K562 (cell line): ENCODE data around the gene MBNL1. TPM values are rescaled to one million over a fixed set of nuclear protein-coding genes. Genes with fewer than 3 reads are reported as not detected.

Experiments
- ATAC-seq: fragments of 200-7000 bp; cut with Tn5 transposase; 3 replicates; pipeline ENCODE4 v1.9.1; 2020; ENCODE audit warnings: moderate library complexity
- Bru-seq: library from RNA; stranded (reverse); fragments of 400-500 nt; gene quantifications from one replicate; lab custom pipeline; 2021; lab: Mats Ljungman, UMichigan
- BruChase-seq, 2 experiments: library from RNA; stranded (reverse); fragments of 400-500 nt; gene quantifications; one replicate each; lab custom pipeline; 2021; lab: Mats Ljungman, UMichigan
- BruUV-seq: library from RNA; stranded (reverse); fragments of 400-500 nt; replicated peaks from 2 replicates; lab custom pipeline; 2021; lab: Mats Ljungman, UMichigan
- CTCF ChIA-PET: fragments of 300-600 bp; formaldehyde crosslinking; extraction: SDS; loops from one replicate; lab custom pipeline; 2021; ENCODE audit warnings: low intra/inter-chr PET ratio; lab: Yijun Ruan, JAX
- POLR2A ChIA-PET: fragments of 300-600, 350-650 bp; sonication (Branson Sonifier 250); formaldehyde crosslinking; extraction: SDS; loops from one replicate; lab custom pipeline; 2021; ENCODE audit warnings: antibody characterized with exemption, inconsistent platforms; lab: Yijun Ruan, JAX
- DNase-seq, 4 experiments: peaks; one replicate each; pipeline versions ENCODE4 v3.0.0 to v3.0.0-alpha.2; 2011 to 2018; ENCODE audit warnings: low spot score in 3 of 4, mixed read lengths in 3 of 4; ENCODE audit errors: extremely low read depth in 1 of 4
- FAIRE-seq: peaks from 2 replicates; lab custom pipeline; 2011; peaks lifted over from hg19 to GRCh38; lab: Jason Lieb, UNC
- H2AFZ ChIP-seq: 2 replicates; pipeline ENCODE4 v1.6.0; 2011; ENCODE audit warnings: low read depth, low read length, control low read depth, inconsistent platforms
- H3K27ac ChIP-seq: fragments of 200-600 bp; 3 replicates; pipeline ENCODE4 v1.8.0; 2011; ENCODE audit warnings: low read depth, mild to moderate bottlenecking, control low read depth, inconsistent platforms, low read length, moderate library complexity, mixed read lengths; ENCODE audit errors: extremely low read depth
- H3K27me3 ChIP-seq, 2 experiments: fragments of 300-600 bp in 1 of 2; 2 replicates in 1 of 2; 3 replicates in 1 of 2; pipeline versions ENCODE4 v1.6.0 to v1.8.0; 2011; ENCODE audit warnings: inconsistent platforms in 2 of 2, low read length in 2 of 2, mild to moderate bottlenecking in 1 of 2, mixed read lengths in 1 of 2, moderate library complexity in 1 of 2; ENCODE audit not compliant: control insufficient read depth in 2 of 2, insufficient read depth in 2 of 2
- H3K36me3 ChIP-seq: fragments of 300-600 bp; 3 replicates; pipeline ENCODE4 v1.8.0; 2011; ENCODE audit warnings: mild to moderate bottlenecking, low read length, inconsistent platforms; ENCODE audit not compliant: control insufficient read depth, insufficient read depth
- H3K4me1 ChIP-seq, 2 experiments: fragments of 200-600 bp in 1 of 2; replicated peaks in 1 of 2; 2 replicates in 1 of 2; 3 replicates in 1 of 2; pipeline versions ENCODE4 v1.5.1 to v1.8.0; 2011; ENCODE audit warnings: inconsistent platforms in 2 of 2, low read length in 2 of 2, mild to moderate bottlenecking in 1 of 2, mixed read lengths in 1 of 2, moderate library complexity in 1 of 2; ENCODE audit not compliant: control insufficient read depth in 2 of 2, insufficient read depth in 2 of 2
- H3K4me2 ChIP-seq: 2 replicates; pipeline ENCODE4 v1.6.1; 2011; ENCODE audit warnings: low read length, control low read depth, inconsistent platforms, mixed read lengths; ENCODE audit not compliant: insufficient read depth
- H3K4me3 ChIP-seq: fragments of 200-600 bp; sonication (generic), shearing (Covaris generic); 2 replicates; pipeline ENCODE4 v1.5.1; 2016; ENCODE audit warnings: control low read depth, inconsistent platforms
- H3K79me2 ChIP-seq: fragments of 200-600 bp; 3 replicates; pipeline ENCODE4 v1.8.0; 2011; ENCODE audit warnings: low read length, inconsistent platforms; ENCODE audit not compliant: control insufficient read depth, insufficient read depth
- H3K9ac ChIP-seq, 2 experiments: 2 replicates each; pipeline versions ENCODE4 v1.6.0 to v1.6.1; 2011; ENCODE audit warnings: low read depth in 2 of 2, low read length in 2 of 2, control low read depth in 1 of 2, inconsistent platforms in 1 of 2, mild to moderate bottlenecking in 1 of 2, mixed read lengths in 1 of 2; ENCODE audit not compliant: insufficient read depth in 1 of 2
- H3K9me1 ChIP-seq: one replicate; pipeline ENCODE4 v1.6.0; 2011; ENCODE audit warnings: inconsistent platforms, mild to moderate bottlenecking, low read length, moderate library complexity; ENCODE audit not compliant: control insufficient read depth, insufficient read depth
- H3K9me3 ChIP-seq: replicated peaks from 2 replicates; pipeline ENCODE4 v1.5.1; 2011; ENCODE audit warnings: low read depth, low read length, inconsistent platforms; ENCODE audit not compliant: control insufficient read depth, insufficient read depth
- H4K20me1 ChIP-seq: replicated peaks from 2 replicates; pipeline ENCODE4 v1.6.1; 2011; ENCODE audit warnings: low read length, inconsistent platforms, mixed read lengths; ENCODE audit not compliant: control insufficient read depth, insufficient read depth
- HDAC3 ChIP-seq: fragments of 450-650 bp; IDR thresholded peaks from 2 replicates; pipeline ENCODE4 v1.6.1; 2018; ENCODE audit warnings: borderline replicate concordance, mild to moderate bottlenecking, moderate library complexity; ENCODE audit not compliant: partially characterized antibody
- HIVEP1 ChIP-seq: fragments of 250-450 bp; sonication (Bioruptor Pico); IDR thresholded peaks from 2 replicates; pipeline ENCODE4 v1.4.0; 2020; ENCODE audit warnings: mild to moderate bottlenecking
- IFI16 ChIP-seq: fragments of 250-450 bp; sonication (Bioruptor Pico); IDR thresholded peaks from 2 replicates; pipeline ENCODE4 v2.1.2; 2022; ENCODE audit warnings: mild to moderate bottlenecking, inconsistent platforms
- NR3C1 ChIP-seq: sonication (generic); formaldehyde crosslinking; IDR thresholded peaks from 2 replicates; pipeline ENCODE4 v1.8.1; 2022; ENCODE audit warnings: missing genetic modification reagents
- RUNX1 ChIP-seq: sonication (generic); IDR thresholded peaks from 2 replicates; pipeline ENCODE4 v1.6.1; 2016; ENCODE audit warnings: antibody characterized with exemption, low read depth
- SIRT6 ChIP-seq: IDR thresholded peaks from one replicate; pipeline ENCODE4 v1.6.1; 2012; ENCODE audit warnings: low read depth, mild to moderate bottlenecking, control low read depth, inconsistent platforms, low read length, moderate library complexity
- WGBS: fragments of 100-300 bp; shearing (Covaris generic); methylation state at CpG from one replicate; pipeline ENCODE4 v1.1.6; 2016; ENCODE audit warnings: low coverage, mixed read lengths; ENCODE audit not compliant: insufficient coverage; ENCODE audit errors: missing lambda C conversion rate; 5-methylcytosine and 5-hydroxymethylcytosine counted together
- in situ Hi-C: fragments of 300-500 bp; cut with MboI; formaldehyde crosslinking; loops from 4 replicates; pipeline ENCODE4 v1.15.0; 2018; ENCODE audit warnings: inconsistent platforms, mixed read lengths
- intact Hi-C: fragments of 100-400 bp; cut with micrococcal nuclease; formaldehyde crosslinking; loops from 2 replicates; pipeline ENCODE4 v1.14.2; 2022
- long read RNA-seq, 3 experiments: library from polyadenylated mRNA in 2 of 3; library from RNA in 1 of 3; unstranded in 2 of 3; stranded (forward) in 1 of 3; transcript quantifications; one replicate each; pipeline ENCODE4 v2.0.0, GENCODE V29; 2019 to 2022
- polyA minus RNA-seq, 3 experiments: library from RNA; depleted of rRNA, polyadenylated mRNA; stranded (reverse); fragments of >200 nt; gene quantifications; 2 replicates each; pipeline ENCODE4 v1.2.3, GENCODE V29; 2011
- polyA plus RNA-seq, 8 experiments: library from polyadenylated mRNA; depleted of rRNA in 4 of 8; stranded (reverse) in 5 of 8; unstranded in 3 of 8; fragments of >200 nt; fragmentation: Nextera tagmentation in 2 of 8; fragmentation: Illumina TruSeq in 1 of 8; extraction: Ambion mirVana in 2 of 8; extraction: Trizol in 1 of 8; gene quantifications; 2 replicates each; pipeline versions ENCODE4 v1.2.1 to v1.2.3, GENCODE V29; 2011 to 2014; ENCODE audit warnings: inconsistent platforms in 1 of 8, missing spikeins in 1 of 8
- total RNA-seq, 7 experiments: library from RNA; depleted of rRNA in 6 of 7; stranded (reverse); fragments of >200 nt in 6 of 7; fragmentation: Illumina TruSeq in 2 of 7; extraction: Trizol in 2 of 7; gene quantifications; 2 replicates each; pipeline versions ENCODE4 v1.2.1 to v1.2.3, GENCODE V29; 2011 to 2021; ENCODE audit warnings: low replicate concordance in 1 of 7
- TF ChIP-seq, protein P1 (sequence below): fragments of 200-800 bp; sonication (Bioruptor generic); IDR thresholded peaks from 2 replicates; pipeline ENCODE4 v1.6.1; 2017; ENCODE audit warnings: missing genetic modification characterization, missing compliant biosample characterization
- TF ChIP-seq, protein P2 (sequence below): fragments of 200-800 bp; sonication (Bioruptor generic); IDR thresholded peaks from 2 replicates; pipeline ENCODE4 v1.6.1; 2016; ENCODE audit warnings: missing genetic modification characterization, missing compliant biosample characterization

The MBNL1 gene, protein sequence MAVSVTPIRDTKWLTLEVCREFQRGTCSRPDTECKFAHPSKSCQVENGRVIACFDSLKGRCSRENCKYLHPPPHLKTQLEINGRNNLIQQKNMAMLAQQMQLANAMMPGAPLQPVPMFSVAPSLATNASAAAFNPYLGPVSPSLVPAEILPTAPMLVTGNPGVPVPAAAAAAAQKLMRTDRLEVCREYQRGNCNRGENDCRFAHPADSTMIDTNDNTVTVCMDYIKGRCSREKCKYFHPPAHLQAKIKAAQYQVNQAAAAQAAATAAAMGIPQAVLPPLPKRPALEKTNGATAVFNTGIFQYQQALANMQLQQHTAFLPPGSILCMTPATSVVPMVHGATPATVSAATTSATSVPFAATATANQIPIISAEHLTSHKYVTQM
- 337 and 524 TPM in 2 replicates for total RNA-seq (2011; cell fraction: chromatin; rRNA removed; ENCODE audit: low replicate concordance)
- 154 and 188 TPM in 2 replicates for total RNA-seq (2011; cell fraction: nucleolus; rRNA removed)
- 277 and 417 TPM in 2 replicates for total RNA-seq (2011; cell fraction: nucleoplasm; rRNA removed)
- total RNA-seq (2014; rRNA removed) (240 and 243 TPM in 2 replicates), total RNA-seq (2014; rRNA removed; fragmentation: Illumina TruSeq; extraction: Trizol) (220 and 241 TPM in 2 replicates), total RNA-seq (2015; rRNA removed; fragmentation: Illumina TruSeq; extraction: Trizol) (220 and 243 TPM in 2 replicates), total RNA-seq (2021) (217 and 231 TPM in 2 replicates), polyA plus RNA-seq (2011; rRNA removed) (116 and 133 TPM in 2 replicates), polyA plus RNA-seq (2014; fragmentation: Illumina TruSeq; extraction: Trizol) (202 and 221 TPM in 2 replicates), polyA plus RNA-seq (2014; fragmentation: Nextera tagmentation; extraction: Ambion mirVana) (10 to 100 TPM; 70.3 to 87.3 TPM), polyA plus RNA-seq (2014; rRNA removed) (104 and 107 TPM in 2 replicates), polyA minus RNA-seq (2011; rRNA and poly(A)+ RNA removed) (431 and 448 TPM in 2 replicates), Bru-seq, nascent RNA (percentile 98 among the genes with signal in this experiment), BruChase-seq, experiment 1, labeled RNA remaining after a 2-hour chase (percentile 97 among the genes with signal in this experiment), BruChase-seq, experiment 2, labeled RNA remaining after a 6-hour chase (percentile 95 among the genes with signal in this experiment)
- 101 and 150 TPM in 2 replicates for polyA plus RNA-seq (2011; cell fraction: cytosol; rRNA removed)
- polyA plus RNA-seq (2011; cell fraction: nucleus; rRNA removed), result 108 and 135 TPM in 2 replicates
- 74.4 and 91.9 TPM in 2 replicates for polyA plus RNA-seq (2012)
- polyA minus RNA-seq (2011; cell fraction: cytosol; rRNA and poly(A)+ RNA removed), result 216 and 268 TPM in 2 replicates
- 326 and 485 TPM in 2 replicates for polyA minus RNA-seq (2011; cell fraction: nucleus; rRNA and poly(A)+ RNA removed)
- long read RNA-seq, experiment 1, full-length matches to known transcripts, result 105 of 524 reads
- long read RNA-seq, experiment 1, partial matches to known transcripts, result 354 of 524 reads
- long read RNA-seq, experiment 1, other reads (novel, unspliced or antisense), result 65 of 524 reads
- long read RNA-seq, experiment 2, partial matches to known transcripts, result 0 of 88 reads
- long read RNA-seq, experiment 2, other reads (novel, unspliced or antisense), result 87 of 88 reads
- long read RNA-seq, experiment 3, full-length matches to known transcripts, result 16 of 48 reads
- long read RNA-seq, experiment 3, partial matches to known transcripts, result 11 of 48 reads
- long read RNA-seq, experiment 3, other reads (novel, unspliced or antisense), result 21 of 48 reads

DNA sequence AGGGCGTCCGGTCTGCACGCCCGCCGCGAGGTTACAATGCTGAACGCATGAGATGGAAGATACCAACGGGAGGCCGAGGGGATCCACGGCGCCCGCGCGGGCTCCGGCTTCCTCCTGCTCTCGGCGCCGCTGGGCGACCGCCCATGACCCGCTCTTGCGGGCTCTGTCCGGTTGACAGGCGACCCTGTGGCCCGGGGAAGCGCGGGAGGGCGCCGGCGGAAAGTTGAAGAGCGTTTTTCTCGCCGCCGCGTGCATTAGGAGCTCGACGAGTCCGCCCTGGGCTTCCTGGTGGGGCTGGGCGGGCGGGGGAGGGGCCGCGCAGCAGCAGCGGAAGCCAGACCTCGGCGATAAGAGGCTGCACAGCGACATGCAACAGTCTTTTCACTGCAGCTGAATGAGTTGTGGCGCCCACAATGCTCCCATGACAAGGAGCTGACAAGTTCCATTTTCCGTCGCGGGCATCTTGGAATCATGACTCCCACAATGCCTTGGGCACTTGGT lies at the start of gene MBNL1:
MBNL1 (plus strand) TSS at position 375 of the 501 bp plus-strand sequence. CDS start 31,265 bp downstream, outside the sequence.
- peaks cover 8 to 22% of the 10 kb centered on the region in 2 experiments; a peak in 4 of 5 replicates for H3K4me1 ChIP-seq
- WGBS, result 0% methylated on average over 35 of the region's 50 CpGs
- TF ChIP-seq HIVEP1 (CRISPR knock-in tag), result no peak
- TF ChIP-seq, protein P1, sequence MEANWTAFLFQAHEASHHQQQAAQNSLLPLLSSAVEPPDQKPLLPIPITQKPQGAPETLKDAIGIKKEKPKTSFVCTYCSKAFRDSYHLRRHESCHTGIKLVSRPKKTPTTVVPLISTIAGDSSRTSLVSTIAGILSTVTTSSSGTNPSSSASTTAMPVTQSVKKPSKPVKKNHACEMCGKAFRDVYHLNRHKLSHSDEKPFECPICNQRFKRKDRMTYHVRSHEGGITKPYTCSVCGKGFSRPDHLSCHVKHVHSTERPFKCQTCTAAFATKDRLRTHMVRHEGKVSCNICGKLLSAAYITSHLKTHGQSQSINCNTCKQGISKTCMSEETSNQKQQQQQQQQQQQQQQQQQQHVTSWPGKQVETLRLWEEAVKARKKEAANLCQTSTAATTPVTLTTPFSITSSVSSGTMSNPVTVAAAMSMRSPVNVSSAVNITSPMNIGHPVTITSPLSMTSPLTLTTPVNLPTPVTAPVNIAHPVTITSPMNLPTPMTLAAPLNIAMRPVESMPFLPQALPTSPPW (CRISPR knock-in tag), result peak; percentile 87
- TF ChIP-seq IFI16 (CRISPR knock-in tag), result no peak
- no peak for TF ChIP-seq HDAC3
- TF ChIP-seq RUNX1, result no peak
- TF ChIP-seq SIRT6, result no peak
- TF ChIP-seq, protein P2, sequence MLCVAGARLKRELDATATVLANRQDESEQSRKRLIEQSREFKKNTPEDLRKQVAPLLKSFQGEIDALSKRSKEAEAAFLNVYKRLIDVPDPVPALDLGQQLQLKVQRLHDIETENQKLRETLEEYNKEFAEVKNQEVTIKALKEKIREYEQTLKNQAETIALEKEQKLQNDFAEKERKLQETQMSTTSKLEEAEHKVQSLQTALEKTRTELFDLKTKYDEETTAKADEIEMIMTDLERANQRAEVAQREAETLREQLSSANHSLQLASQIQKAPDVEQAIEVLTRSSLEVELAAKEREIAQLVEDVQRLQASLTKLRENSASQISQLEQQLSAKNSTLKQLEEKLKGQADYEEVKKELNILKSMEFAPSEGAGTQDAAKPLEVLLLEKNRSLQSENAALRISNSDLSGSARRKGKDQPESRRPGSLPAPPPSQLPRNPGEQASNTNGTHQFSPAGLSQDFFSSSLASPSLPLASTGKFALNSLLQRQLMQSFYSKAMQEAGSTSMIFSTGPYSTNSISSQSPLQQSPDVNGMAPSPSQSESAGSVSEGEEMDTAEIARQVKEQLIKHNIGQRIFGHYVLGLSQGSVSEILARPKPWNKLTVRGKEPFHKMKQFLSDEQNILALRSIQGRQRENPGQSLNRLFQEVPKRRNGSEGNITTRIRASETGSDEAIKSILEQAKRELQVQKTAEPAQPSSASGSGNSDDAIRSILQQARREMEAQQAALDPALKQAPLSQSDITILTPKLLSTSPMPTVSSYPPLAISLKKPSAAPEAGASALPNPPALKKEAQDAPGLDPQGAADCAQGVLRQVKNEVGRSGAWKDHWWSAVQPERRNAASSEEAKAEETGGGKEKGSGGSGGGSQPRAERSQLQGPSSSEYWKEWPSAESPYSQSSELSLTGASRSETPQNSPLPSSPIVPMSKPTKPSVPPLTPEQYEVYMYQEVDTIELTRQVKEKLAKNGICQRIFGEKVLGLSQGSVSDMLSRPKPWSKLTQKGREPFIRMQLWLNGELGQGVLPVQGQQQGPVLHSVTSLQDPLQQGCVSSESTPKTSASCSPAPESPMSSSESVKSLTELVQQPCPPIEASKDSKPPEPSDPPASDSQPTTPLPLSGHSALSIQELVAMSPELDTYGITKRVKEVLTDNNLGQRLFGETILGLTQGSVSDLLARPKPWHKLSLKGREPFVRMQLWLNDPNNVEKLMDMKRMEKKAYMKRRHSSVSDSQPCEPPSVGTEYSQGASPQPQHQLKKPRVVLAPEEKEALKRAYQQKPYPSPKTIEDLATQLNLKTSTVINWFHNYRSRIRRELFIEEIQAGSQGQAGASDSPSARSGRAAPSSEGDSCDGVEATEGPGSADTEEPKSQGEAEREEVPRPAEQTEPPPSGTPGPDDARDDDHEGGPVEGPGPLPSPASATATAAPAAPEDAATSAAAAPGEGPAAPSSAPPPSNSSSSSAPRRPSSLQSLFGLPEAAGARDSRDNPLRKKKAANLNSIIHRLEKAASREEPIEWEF, result 0 out of 2 replicates have a peak, but pooled peaks have one; percentile 20
- no peak for TF ChIP-seq NR3C1 (CRISPR knock-in tag)

More for the DNA sequence above, at the start of gene MBNL1:
- H2AFZ ChIP-seq, result peak within 1 kb of the TSS; percentile 77
- intact Hi-C loops, result loop anchor here (1.0 kb wide), 1 partner anchor 24 kb away; no protein-coding TSS in a partner anchor
- ATAC-seq, result peak; percentile 43
- peak within 1 kb of the TSS; percentile 91 to 94 for H3K9ac ChIP-seq
- H3K79me2 ChIP-seq, result peaks cover 98% of the 10 kb centered on the region
- H3K27ac ChIP-seq, result peak within 1 kb of the TSS; percentile 96
- H3K9me1 ChIP-seq, result no peaks in the 10 kb centered on the region
- BruUV-seq, result no TSS peak
- POLR2A ChIA-PET, result interaction anchor here (0.8 to 4.9 kb wide), 12 partner anchors 10 to 129 kb away, joined by 3 to 35 read pairs (median 4); no protein-coding TSS in a partner anchor
- no peaks in the 10 kb centered on the region for H3K27me3 ChIP-seq
- in situ Hi-C loops, result no loop called here
- H3K4me2 ChIP-seq, result peak within 1 kb of the TSS; percentile 82
- peak within 1 kb of the TSS; percentile 75 for H3K4me3 ChIP-seq
- FAIRE-seq, result peak; percentile 40
- H4K20me1 ChIP-seq, result no peaks in the 10 kb centered on the region
- H3K9me3 ChIP-seq, result no peaks in the 10 kb centered on the region
- H3K36me3 ChIP-seq, result peaks cover 13% of the 10 kb centered on the region; the same call in 2 of the 3 replicates
- CTCF ChIA-PET, result no interaction called here
- peak; percentile 70 to 95 (median 79) for DNase-seq
